OCI-LY1 (cell line): ENCODE results near the gene SLC25A25.

ENCODE experiments used
- CTCF ChIP-seq: fragments of 200-600 bp; sonication (generic), shearing (Covaris generic); IDR thresholded peaks from 2 replicates; pipeline ENCODE4 v1.5.1; 2017; ENCODE audit warnings: mild to moderate bottlenecking, antibody characterized with exemption, low read length, moderate library complexity, mixed read lengths
- EZH2 ChIP-seq: fragments of 200-600 bp; sonication (generic), shearing (Covaris generic); IDR thresholded peaks from 2 replicates; pipeline ENCODE4 v1.8.0; 2017; ENCODE audit warnings: borderline replicate concordance, mixed run types, mild to moderate bottlenecking, antibody characterized with exemption, low read length, moderate library complexity, mixed read lengths

GRCh38 chr9:128094166-128094949, 26.3 kb downstream of the SLC25A25 start:
- TF ChIP-seq EZH2 (no peak), CTCF (no peak)
